ENCODE measurements around the gene TRIM69.
"Not testable (repeated sequence)": the region's sequence is repeated elsewhere in the genome, so short reads cannot be mapped to it uniquely, and the experiment has no call there.

TRIM69 gene

GRCh38 chr15:44698641-44699040 lies 37.7 kb upstream of the TRIM69 start:
- DNase-seq (ENCODE audit: low read depth): no peak
- TF ChIP-seq CTCF (IDR thresholded peaks at IDR 0.05; ENCODE audit: low read depth, low read length, missing control alignments): no peak
- in situ Hi-C loops (cut with HindIII; ENCODE audit: low sequenced_read_pairs): no loop called here
- no peak overlapping the region for H3K4me3 ChIP-seq (ENCODE audit: low read depth, low read length)

- in situ Hi-C loops (cut with HindIII; ENCODE audit: low sequenced_read_pairs); DNase-seq (ENCODE audit: low read depth); H3K4me3 ChIP-seq (ENCODE audit: low read depth, low read length): not testable (repeated sequence)
Measured at GRCh38 chr15:44700676-44701075, 35.7 kb upstream of the TRIM69 start.

- in situ Hi-C loops (cut with HindIII; ENCODE audit: low sequenced_read_pairs): no loop called here
- H3K4me3 ChIP-seq (ENCODE audit: low read depth, low read length): no peak overlapping the region
- no peak for TF ChIP-seq CTCF (IDR thresholded peaks at IDR 0.05; ENCODE audit: low read depth, low read length, missing control alignments)
- no peak for DNase-seq (ENCODE audit: low read depth)
Measured at GRCh38 chr15:44705986-44706385, 30.3 kb upstream of the TRIM69 start.

- no peak for TF ChIP-seq CTCF (IDR thresholded peaks at IDR 0.05; ENCODE audit: low read depth, low read length, missing control alignments)
- H3K4me3 ChIP-seq (ENCODE audit: low read depth, low read length): no peak overlapping the region
- in situ Hi-C loops (cut with HindIII; ENCODE audit: low sequenced_read_pairs): no loop called here
- no peak for DNase-seq (ENCODE audit: low read depth)
Measured at GRCh38 chr15:44706401-44706800, 29.9 kb upstream of the TRIM69 start.

- in situ Hi-C loops (cut with HindIII; ENCODE audit: low sequenced_read_pairs): no loop called here
- TF ChIP-seq CTCF (IDR thresholded peaks at IDR 0.05; ENCODE audit: low read depth, low read length, missing control alignments): no peak
- no peak for DNase-seq (ENCODE audit: low read depth)
- H3K4me3 ChIP-seq (ENCODE audit: low read depth, low read length): no peak overlapping the region
Measured at GRCh38 chr15:44706946-44707636, 29.2 kb upstream of the TRIM69 start.

GRCh38 chr15:44710236-44711095 lies 25.9 kb upstream of the TRIM69 start:
- no peak for DNase-seq (ENCODE audit: low read depth)
- in situ Hi-C loops (cut with HindIII; ENCODE audit: low sequenced_read_pairs): no loop called here
- TF ChIP-seq CTCF (IDR thresholded peaks at IDR 0.05; ENCODE audit: low read depth, low read length, missing control alignments): peak; percentile 39
- peak overlapping the region; percentile 97 for H3K4me3 ChIP-seq (ENCODE audit: low read depth, low read length)

All from astrocyte of the cerebellum (primary cell).